OCI-LY3 (cell line): ENCODE results near the gene SYNE1.

Experiments
- CTCF ChIP-seq: fragments of 200-600, 300-600 bp; sonication (generic); IDR thresholded peaks from 2 replicates; pipeline ENCODE4 v1.5.1; 2014; ENCODE audit warnings: antibody characterized with exemption, low read length, low read depth
- EZH2phosphoT487 ChIP-seq: fragments of 200-600 bp; shearing (Covaris generic); IDR thresholded peaks from 2 replicates; pipeline ENCODE4 v1.6.1; 2018; ENCODE audit warnings: antibody characterized with exemption, mixed run types, low read depth

GRCh38 chr6:152630832-152631231, 6.3 kb downstream of the SYNE1 start:
- TF ChIP-seq CTCF: no peak
- no peak for TF ChIP-seq EZH2phosphoT487
